GM19240 (cell line): ENCODE measurements around the gene HAGHL.

Source experiments
- DNase-seq: peaks from one replicate; pipeline ENCODE4 v3.0.0; 2011; ENCODE audit warnings: low spot score; ENCODE audit not compliant: insufficient read length

HAGHL gene

GRCh38 chr16:754656-755055, 27.8 kb downstream of the HAGHL start:
- no peak for DNase-seq

- no peak for DNase-seq
Measured at GRCh38 chr16:756428-756827, 29.5 kb downstream of the HAGHL start.

- DNase-seq: no peak
Measured at GRCh38 chr16:759110-759910, 32.4 kb downstream of the HAGHL start.

- no peak for DNase-seq
Measured at GRCh38 chr16:760065-760464, 33.2 kb downstream of the HAGHL start.

- no peak for DNase-seq
Measured at GRCh38 chr16:760545-761343, 33.8 kb downstream of the HAGHL start, which contains the start of gene MSLN. Gene MSLN (plus strand): TSS chr16:760734. CDS start chr16:762681, 1,947 bp downstream.

- no peak for DNase-seq
Measured at GRCh38 chr16:761625-762513, 35.0 kb downstream of the HAGHL start.

GRCh38 chr16:762595-763268, 35.8 kb downstream of the HAGHL start:
- no peak for DNase-seq

GRCh38 chr16:763369-764183, 36.7 kb downstream of the HAGHL start:
- no peak for DNase-seq

GRCh38 chr16:764184-764750, 37.4 kb downstream of the HAGHL start:
- DNase-seq: no peak

GRCh38 chr16:764848-765487, 38.1 kb downstream of the HAGHL start:
- no peak for DNase-seq

GRCh38 chr16:765488-765865, 38.6 kb downstream of the HAGHL start:
- DNase-seq: no peak

GRCh38 chr16:766008-766819, 39.3 kb downstream of the HAGHL start:
- no peak for DNase-seq

GRCh38 chr16:766820-767640, 40.1 kb downstream of the HAGHL start:
- DNase-seq: no peak

GRCh38 chr16:767743-768235, 40.9 kb downstream of the HAGHL start:
- no peak for DNase-seq

- DNase-seq: no peak
Measured at GRCh38 chr16:768428-768827, 41.5 kb downstream of the HAGHL start.

- no peak for DNase-seq
Measured at GRCh38 chr16:769184-769784, 42.4 kb downstream of the HAGHL start.

GRCh38 chr16:769934-770333, 43.0 kb downstream of the HAGHL start:
- DNase-seq: no peak
